ENCODE measurements around the gene SH2D3C. TPM values are rescaled to one million over a fixed set of nuclear protein-coding genes. Genes with fewer than 3 reads are reported as not detected.
A peak's percentile ranks its signal among the peaks of the same experiment; 100 is the strongest.

Gene SH2D3C
- total and polyA plus RNA-seq, 2 of the 8 experiments (the other 6 are each of a cell fraction or from before 2014, with no cell fraction given), result 6.4 to 8.1 TPM

- Histone ChIP-seq H3K23ac (ENCODE audit: insufficient read length) (no peak overlapping the region), H3K9me3 (ENCODE audit: insufficient read depth in 2 of 2, low read depth in 1 of 2, low read length in 1 of 2) (no peaks in the 10 kb centered on the region), H3K27me3 (replicated peaks in 1 of 4; ENCODE audit: control insufficient read depth in 3 of 4, extremely low read depth in 1 of 4, insufficient read depth in 3 of 4, low read length in 3 of 4) (no peaks in the 10 kb centered on the region), H3K36me3 (ENCODE audit: control insufficient read depth in 2 of 4, insufficient read depth in 4 of 4, low read length in 3 of 4) (no peaks in the 10 kb centered on the region), H4K20me1 (replicated peaks in 1 of 2; ENCODE audit: control insufficient read depth in 1 of 2, insufficient read depth in 2 of 2, low read length in 2 of 2) (no peaks in the 10 kb centered on the region), H3K56ac (replicated peaks; ENCODE audit: insufficient read length, low read depth, low read length) (no peak overlapping the region), H2BK12ac (ENCODE audit: low read depth, low read length) (no peak overlapping the region), H3K14ac (ENCODE audit: insufficient read length) (no peak overlapping the region), H3K27ac (ENCODE audit: low read depth, low read length) (no peak overlapping the region), H3K79me2 (ENCODE audit: control insufficient read depth in 1 of 2, insufficient read depth in 2 of 2, low read length in 2 of 2) (no peaks in the 10 kb centered on the region), H3K18ac (ENCODE audit: extremely low read depth, low read length) (no peak overlapping the region), H4K91ac (replicated peaks; ENCODE audit: insufficient read length, low read length) (no peak overlapping the region), H3K4ac (replicated peaks; ENCODE audit: insufficient read length, low read depth, low read length) (no peak overlapping the region), H3K9ac (replicated peaks in 1 of 4; ENCODE audit: extremely low read depth in 1 of 4, low read depth in 3 of 4, low read length in 3 of 4) (peak overlapping the region in 1 of 4 experiments; percentile 6; a peak in 1 of 7 replicates), H3K4me2 (ENCODE audit: insufficient read depth in 1 of 2, low read depth in 2 of 2, low read length in 2 of 2) (no peak overlapping the region), H3K23me2 (ENCODE audit: low read depth, low read length) (no peaks in the 10 kb centered on the region; the same call in 1 of the 2 replicates), H4K5ac (ENCODE audit: insufficient read length, low read depth, low read length) (no peak overlapping the region), H3K4me1 (replicated peaks in 1 of 4; ENCODE audit: control insufficient read depth in 3 of 4, insufficient read depth in 4 of 4, low read length in 3 of 4) (peaks cover 2 to 19% (median 11%) of the 10 kb centered on the region in 4 experiments), H3K4me3 (ENCODE audit: extremely low read depth in 1 of 4, insufficient read depth in 2 of 4, low read depth in 3 of 4, low read length in 4 of 4) (no peak overlapping the region), H4K8ac (ENCODE audit: extremely low read depth, insufficient read depth, low read length) (no peak overlapping the region), H2BK120ac (replicated peaks; ENCODE audit: low read depth, low read length) (no peak overlapping the region), H2BK20ac (ENCODE audit: low read length) (no peak overlapping the region), H2BK5ac (ENCODE audit: low read depth, low read length) (no peak overlapping the region), H2AK5ac (ENCODE audit: low read depth, low read length) (no peak overlapping the region), H2AFZ (ENCODE audit: low read length) (no peak overlapping the region), H2BK15ac (ENCODE audit: low read length) (no peak overlapping the region; the same call in 1 of the 2 replicates), H3K79me1 (ENCODE audit: low read depth, low read length) (no peaks in the 10 kb centered on the region)
- POLR2A ChIA-PET (ENCODE audit: partially characterized antibody), result interaction anchor here (0.6 to 1.8 kb wide), 8 partner anchors 11 to 322 kb away, joined by 3 to 5 read pairs (median 3); partner anchors contain the start of genes CDK9, LRSAM1 and RPL12
- no peak for DNase-seq (ENCODE audit: low read depth in 1 of 2, low spot score in 2 of 2)
- 84% methylated on average over 3 of the region's 3 CpGs; no CpG with 5 or more reads in 1 of the 2 experiments for WGBS, 2 experiments (ENCODE audit: extremely low coverage in 1 of 2, insufficient coverage in 1 of 2, insufficient read length in 1 of 2, insufficient replicate concordance in 2 of 2, low coverage in 1 of 2, low lambda C conversion rate in 2 of 2, missing lambda C conversion rate in 1 of 2)
- FAIRE-seq, result no peak
- CTCF ChIA-PET (ENCODE audit: partially characterized antibody), result interaction anchor here (1.9 to 14.6 kb wide), 3 partner anchors 9 to 39 kb away, joined by 6 to 227 read pairs (median 10); partner anchors contain the start of genes CDK9, SH2D3C and TOR2A
- TF ChIP-seq GTF2F1 (IDR thresholded peaks at IDR 0.05; ENCODE audit: borderline replicate concordance, low read depth, low read length) (no peak), POU5F1 (IDR thresholded peaks at IDR 0.05; ENCODE audit: low read depth, low read length) (no peak), SP1 (IDR thresholded peaks at IDR 0.05; ENCODE audit: low read depth, low read length) (no peak), JUND (IDR thresholded peaks at IDR 0.05; ENCODE audit: low read length) (no peak), YY1 (IDR thresholded peaks at IDR 0.05; ENCODE audit: low read depth, low read length) (no peak), NRF1 (IDR thresholded peaks at IDR 0.05; ENCODE audit: low read depth, low read length) (no peak), TAF7 (optimal IDR thresholded peaks at IDR 0.05; ENCODE audit: borderline replicate concordance, low read depth, low read length) (no peak), TCF12 (IDR thresholded peaks at IDR 0.05; ENCODE audit: low read depth, low read length) (no peak), RAD21 (IDR thresholded peaks at IDR 0.05 in 1 of 2, conservative IDR thresholded peaks at IDR 0.05 in 1 of 2; ENCODE audit: low read depth in 2 of 2, low read length in 2 of 2) (no peak), GABPA (IDR thresholded peaks at IDR 0.05; ENCODE audit: borderline replicate concordance, insufficient read depth, low read length) (no peak), POLR2A (IDR thresholded peaks at IDR 0.05; ENCODE audit: control extremely low read depth in 1 of 2, low read depth in 2 of 2, low read length in 2 of 2) (no peak), KDM4A (IDR thresholded peaks at IDR 0.05; ENCODE audit: low read depth, low read length, severe bottlenecking) (no peak), SAP30 (IDR thresholded peaks at IDR 0.05; ENCODE audit: insufficient read depth, insufficient replicate concordance, low read length) (no peak), FOSL1 (IDR thresholded peaks at IDR 0.05; ENCODE audit: insufficient read depth, low read depth, low read length) (no peak), SP2 (IDR thresholded peaks at IDR 0.05; ENCODE audit: low read length) (no peak)
Measured at GRCh38 chr9:127773272-127773671, 5.2 kb downstream of the SH2D3C start.
